WTC11 (cell line): ENCODE results near the gene NUP214. TPM values are rescaled to one million over a fixed set of nuclear protein-coding genes. Genes with fewer than 3 reads are reported as not detected.
"Not testable (repeated sequence)": the region's sequence is repeated elsewhere in the genome, so short reads cannot be mapped to it uniquely, and the experiment has no call there.

Experiments
- ATAC-seq: fragments of 200-7000 bp; cut with Tn5 transposase; 2 replicates; pipeline ENCODE4 v1.10.0; 2021; ENCODE audit warnings: mild to moderate bottlenecking, moderate library complexity
- CTCF ChIA-PET: fragments of 300-600 bp; sonication (Branson Sonifier 250); formaldehyde crosslinking; loops from one replicate; lab custom pipeline; 2021; ENCODE audit warnings: antibody characterized with exemption; lab: Charles Lee
- POLR2A ChIA-PET: fragments of 350-600 bp; sonication (Branson Sonifier 250); formaldehyde crosslinking; loops from one replicate; lab custom pipeline; 2021; ENCODE audit warnings: antibody characterized with exemption; lab: Charles Lee
- DNase-seq: peaks from one replicate; pipeline ENCODE4 v3.0.0; 2021; ENCODE audit warnings: low spot score
- H3K27ac Mint-ChIP-seq: 2 replicates; pipeline ENCODE4 v1.8.0; 2021; ENCODE audit warnings: mixed read lengths
- H3K27me3 Mint-ChIP-seq: 2 replicates; pipeline ENCODE4 v1.8.0; 2021; ENCODE audit warnings: low read depth, mild to moderate bottlenecking, moderate library complexity, mixed read lengths
- H3K36me3 Mint-ChIP-seq: 2 replicates; pipeline ENCODE4 v1.8.0; 2021; ENCODE audit warnings: mixed read lengths
- H3K4me1 Mint-ChIP-seq: 2 replicates; pipeline ENCODE4 v1.8.0; 2022; ENCODE audit warnings: mixed read lengths
- H3K4me3 Mint-ChIP-seq: 2 replicates; pipeline ENCODE4 v1.8.0; 2021; ENCODE audit warnings: mild to moderate bottlenecking, moderate library complexity, mixed read lengths
- H3K9me3 Mint-ChIP-seq: 2 replicates; pipeline ENCODE4 v1.8.0; 2021; ENCODE audit warnings: mixed read lengths
- AFF4 ChIP-seq: sonication (generic); formaldehyde crosslinking; IDR thresholded peaks from 2 replicates; pipeline ENCODE4 v1.8.1; 2023; ENCODE audit warnings: mild to moderate bottlenecking, missing genetic modification reagents, borderline replicate concordance
- ELF4 ChIP-seq: sonication (generic); formaldehyde crosslinking; IDR thresholded peaks from 2 replicates; pipeline ENCODE4 v1.8.1; 2022; ENCODE audit warnings: low read depth, mild to moderate bottlenecking, moderate library complexity, missing genetic modification reagents
- ETV6 ChIP-seq: sonication (generic); formaldehyde crosslinking; IDR thresholded peaks from 2 replicates; pipeline ENCODE4 v1.8.1; 2022; ENCODE audit warnings: mild to moderate bottlenecking, missing genetic modification reagents
- FOXP1 ChIP-seq: sonication (generic); formaldehyde crosslinking; IDR thresholded peaks from 2 replicates; pipeline ENCODE4 v1.8.0; 2022; ENCODE audit warnings: missing genetic modification reagents, mild to moderate bottlenecking, moderate library complexity, borderline replicate concordance
- JUN ChIP-seq: sonication (generic); formaldehyde crosslinking; IDR thresholded peaks from 2 replicates; pipeline ENCODE4 v1.8.0; 2023; ENCODE audit warnings: mild to moderate bottlenecking, missing genetic modification reagents
- MAX ChIP-seq: sonication (generic); formaldehyde crosslinking; IDR thresholded peaks from 2 replicates; pipeline ENCODE4 v1.8.0; 2022; ENCODE audit warnings: mild to moderate bottlenecking, missing genetic modification reagents
- NFYB ChIP-seq: sonication (generic); formaldehyde crosslinking; conservative IDR thresholded peaks from 2 replicates; pipeline ENCODE4 v1.8.0; 2022; ENCODE audit warnings: low read depth, missing genetic modification reagents
- NR1H2 ChIP-seq: sonication (generic); formaldehyde crosslinking; IDR thresholded peaks from 2 replicates; pipeline ENCODE4 v1.9.0; 2021; ENCODE audit warnings: mild to moderate bottlenecking, moderate library complexity, missing genetic modification reagents
- RELA ChIP-seq: sonication (generic); formaldehyde crosslinking; IDR thresholded peaks from 2 replicates; pipeline ENCODE4 v1.8.1; 2022; ENCODE audit warnings: missing genetic modification reagents, mild to moderate bottlenecking, borderline replicate concordance
- RORB ChIP-seq: fragments of 250-450 bp; sonication (Bioruptor Pico); IDR thresholded peaks from 2 replicates; pipeline ENCODE4 v1.9.0; 2021; ENCODE audit warnings: mild to moderate bottlenecking
- ZNF121 ChIP-seq: sonication (generic); formaldehyde crosslinking; IDR thresholded peaks from 2 replicates; pipeline ENCODE4 v1.8.0; 2023; ENCODE audit warnings: missing genetic modification reagents
- ZNF263 ChIP-seq: sonication (generic); formaldehyde crosslinking; IDR thresholded peaks from 2 replicates; pipeline ENCODE4 v1.8.1; 2022; ENCODE audit warnings: low read depth, mild to moderate bottlenecking, moderate library complexity, missing genetic modification reagents
- ZNF671 ChIP-seq: fragments of 250-450 bp; sonication (Bioruptor Pico); IDR thresholded peaks from 2 replicates; pipeline ENCODE4 v1.8.0; 2021; ENCODE audit warnings: mild to moderate bottlenecking
- total RNA-seq: library from RNA; stranded (reverse); gene quantifications from 3 replicates; pipeline ENCODE4 v1.2.3, GENCODE V29; 2021
- TF ChIP-seq, protein P1 (sequence below): sonication (generic); formaldehyde crosslinking; IDR thresholded peaks from 2 replicates; pipeline ENCODE4 v1.8.1; 2023; ENCODE audit warnings: mild to moderate bottlenecking, moderate library complexity, missing genetic modification reagents
- TF ChIP-seq, protein P2 (sequence below): sonication (generic); formaldehyde crosslinking; IDR thresholded peaks from 2 replicates; pipeline ENCODE4 v1.8.1; 2022; ENCODE audit warnings: missing genetic modification reagents, borderline replicate concordance

NUP214 gene
- total RNA-seq, 1 experiment from 2014 or later: 41.8 TPM

DNA sequence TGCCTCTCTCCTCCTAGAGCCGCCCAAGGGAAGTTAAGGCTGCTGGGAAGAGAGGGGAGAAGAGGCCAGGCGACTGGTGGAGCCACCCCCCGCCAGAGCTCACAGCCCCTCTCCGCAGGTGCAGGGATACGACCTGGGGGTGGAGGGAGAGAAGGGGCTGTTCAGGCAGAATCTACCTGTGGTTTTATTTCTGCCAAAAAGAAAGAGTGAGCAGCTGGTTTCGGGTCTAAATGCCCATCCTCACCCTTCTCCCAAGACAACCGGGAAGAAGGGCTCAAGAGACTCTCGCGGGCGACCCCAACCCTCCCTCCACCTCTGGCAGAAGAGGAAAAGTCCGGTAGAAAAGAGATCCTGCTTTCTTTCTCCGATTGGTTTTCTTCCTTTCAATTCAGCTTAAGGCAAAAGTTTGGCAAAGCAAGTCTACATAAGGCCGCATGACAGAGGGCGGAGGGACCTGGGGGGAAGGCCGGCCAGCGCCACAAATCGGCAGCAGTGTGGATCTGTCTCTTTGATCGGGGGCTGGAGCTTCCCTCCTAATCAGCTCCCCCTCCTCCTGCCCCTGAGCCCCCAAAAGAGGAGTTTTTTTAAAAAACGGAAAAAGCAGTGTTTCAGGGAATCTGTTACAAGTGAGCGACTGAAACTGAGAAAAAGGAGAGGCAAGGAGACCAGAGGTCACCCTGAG, 134.7 kb downstream of the NUP214 start (continued):
- TF ChIP-seq RELA (CRISPR knock-in tag): no peak
- no peak for TF ChIP-seq MAX (CRISPR knock-in tag)
- no peak for TF ChIP-seq ELF4 (CRISPR knock-in tag)
- TF ChIP-seq FOXP1: no peak
- TF ChIP-seq RORB: no peak
- no peak for TF ChIP-seq JUN (CRISPR knock-in tag)

DNA sequence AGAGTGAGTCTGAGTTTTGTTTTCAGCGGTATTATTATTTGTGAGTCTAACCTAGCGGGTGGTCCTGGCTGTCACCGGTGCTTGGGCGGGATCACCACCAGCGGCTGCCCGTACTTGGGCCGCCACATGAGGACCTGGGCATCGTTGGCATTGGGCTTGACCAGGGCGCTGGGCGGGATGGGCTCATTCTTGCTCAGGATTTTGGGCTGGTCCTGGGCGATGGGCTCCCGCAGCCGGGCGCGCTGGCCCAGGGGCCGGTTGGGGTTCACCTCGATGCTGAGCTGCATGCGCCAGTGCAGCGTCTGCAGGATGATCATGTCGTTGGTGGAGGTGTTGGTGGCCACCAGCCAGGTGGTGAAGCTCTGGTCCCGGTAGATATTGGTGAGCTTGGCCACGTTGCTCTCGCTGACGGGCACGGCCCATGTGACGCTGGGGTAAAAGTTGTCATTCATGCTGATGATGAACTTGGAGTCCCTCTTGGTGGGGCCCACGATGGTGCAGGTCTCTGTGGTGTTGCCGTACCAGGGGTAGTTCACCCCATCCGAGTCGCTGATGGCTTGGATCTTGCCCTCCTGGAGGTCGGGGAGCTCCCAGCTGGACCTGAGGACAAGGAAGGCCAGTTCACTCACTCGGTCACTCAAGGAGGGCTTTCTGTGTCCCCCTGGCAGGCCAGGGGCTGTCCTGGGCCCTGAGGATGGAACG, 135.5 kb downstream of the NUP214 start:
- no peak for DNase-seq
- Mint-ChIP-seq H3K27ac (no peak overlapping the region), H3K36me3 (no peaks in the 10 kb centered on the region), H3K9me3 (no peaks in the 10 kb centered on the region), H3K4me1 (peaks cover 8% of the 10 kb centered on the region)
- CTCF ChIA-PET: interaction anchor here (2.9 kb wide), 1 partner anchor 76 kb away, joined by 9 read pairs; no protein-coding TSS in a partner anchor
- POLR2A ChIA-PET: interaction anchor here (1.2 kb wide), 1 partner anchor 13 kb away, joined by 3 read pairs; no protein-coding TSS in a partner anchor
- no peak for ATAC-seq
- TF ChIP-seq ZNF671 (CRISPR knock-in tag) (no peak), AFF4 (CRISPR knock-in tag) (no peak), NR1H2 (CRISPR knock-in tag) (no peak), NFYB (CRISPR knock-in tag) (no peak)
- TF ChIP-seq, protein P1, sequence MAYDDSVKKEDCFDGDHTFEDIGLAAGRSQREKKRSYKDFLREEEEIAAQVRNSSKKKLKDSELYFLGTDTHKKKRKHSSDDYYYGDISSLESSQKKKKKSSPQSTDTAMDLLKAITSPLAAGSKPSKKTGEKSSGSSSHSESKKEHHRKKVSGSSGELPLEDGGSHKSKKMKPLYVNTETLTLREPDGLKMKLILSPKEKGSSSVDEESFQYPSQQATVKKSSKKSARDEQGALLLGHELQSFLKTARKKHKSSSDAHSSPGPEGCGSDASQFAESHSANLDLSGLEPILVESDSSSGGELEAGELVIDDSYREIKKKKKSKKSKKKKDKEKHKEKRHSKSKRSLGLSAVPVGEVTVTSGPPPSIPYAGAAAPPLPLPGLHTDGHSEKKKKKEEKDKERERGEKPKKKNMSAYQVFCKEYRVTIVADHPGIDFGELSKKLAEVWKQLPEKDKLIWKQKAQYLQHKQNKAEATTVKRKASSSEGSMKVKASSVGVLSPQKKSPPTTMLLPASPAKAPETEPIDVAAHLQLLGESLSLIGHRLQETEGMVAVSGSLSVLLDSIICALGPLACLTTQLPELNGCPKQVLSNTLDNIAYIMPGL: no peak
- TF ChIP-seq, protein P2, sequence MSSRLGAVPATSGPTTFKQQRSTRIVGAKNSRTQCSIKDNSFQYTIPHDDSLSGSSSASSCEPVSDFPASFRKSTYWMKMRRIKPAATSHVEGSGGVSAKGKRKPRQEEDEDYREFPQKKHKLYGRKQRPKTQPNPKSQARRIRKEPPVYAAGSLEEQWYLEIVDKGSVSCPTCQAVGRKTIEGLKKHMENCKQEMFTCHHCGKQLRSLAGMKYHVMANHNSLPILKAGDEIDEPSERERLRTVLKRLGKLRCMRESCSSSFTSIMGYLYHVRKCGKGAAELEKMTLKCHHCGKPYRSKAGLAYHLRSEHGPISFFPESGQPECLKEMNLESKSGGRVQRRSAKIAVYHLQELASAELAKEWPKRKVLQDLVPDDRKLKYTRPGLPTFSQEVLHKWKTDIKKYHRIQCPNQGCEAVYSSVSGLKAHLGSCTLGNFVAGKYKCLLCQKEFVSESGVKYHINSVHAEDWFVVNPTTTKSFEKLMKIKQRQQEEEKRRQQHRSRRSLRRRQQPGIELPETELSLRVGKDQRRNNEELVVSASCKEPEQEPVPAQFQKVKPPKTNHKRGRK (CRISPR knock-in tag): no peak
- TF ChIP-seq, all 79 proteins: peak for 0
- Mint-ChIP-seq H3K27me3 (no peaks in the 10 kb centered on the region), H3K4me3 (no peak overlapping the region)

GRCh38 chr9:131262327-131263032, 137.1 kb downstream of the NUP214 start:
- no peak overlapping the region for H3K4me3 Mint-ChIP-seq
- H3K27ac Mint-ChIP-seq: peak overlapping the region; percentile 13; the same call in 1 of the 2 replicates
- DNase-seq (no peak), ATAC-seq (no peak)
- ChIA-PET POLR2A (no interaction called here), CTCF (interaction anchor here (0.5 kb wide), 1 partner anchor 79 kb away, joined by 4 read pairs; no protein-coding TSS in a partner anchor)
- TF ChIP-seq ELF4 (CRISPR knock-in tag) (no peak), ETV6 (CRISPR knock-in tag) (no peak), ZNF263 (CRISPR knock-in tag) (no peak), ZNF121 (peak; percentile 47; the same call in 1 of the 2 replicates)
- H3K36me3 Mint-ChIP-seq: no peaks in the 10 kb centered on the region
- H3K27me3 Mint-ChIP-seq: no peaks in the 10 kb centered on the region
- no peaks in the 10 kb centered on the region for H3K9me3 Mint-ChIP-seq
- 0 out of 2 replicates have a peak, but pooled peaks cover 2% of the 10 kb centered on the region for H3K4me1 Mint-ChIP-seq

DNA sequence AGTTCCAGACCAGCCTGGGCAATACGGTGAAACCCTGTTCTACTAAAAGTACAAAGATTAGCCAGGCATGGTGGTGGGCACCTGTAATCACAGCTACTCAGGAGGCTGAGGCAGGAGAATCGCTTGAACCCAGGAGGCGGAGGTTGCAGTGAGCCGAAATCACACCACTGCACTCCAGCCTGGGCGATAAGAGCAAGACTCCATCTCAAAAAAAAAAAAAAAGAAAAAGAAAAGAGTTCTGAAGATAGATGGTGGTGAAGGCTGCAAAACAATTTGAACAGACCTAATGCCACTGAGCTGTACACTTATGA, 137.6 kb downstream of the NUP214 start:
- DNase-seq, H3K4me1 Mint-ChIP-seq, ATAC-seq, H3K27me3 Mint-ChIP-seq, H3K36me3 Mint-ChIP-seq, POLR2A ChIA-PET, H3K4me3 Mint-ChIP-seq, H3K9me3 Mint-ChIP-seq: not testable (repeated sequence)
- CTCF ChIA-PET: interaction anchor here (0.7 kb wide), 1 partner anchor 570 kb away, joined by 4 read pairs; the partner anchor contains the start of gene EXOSC2
- H3K27ac Mint-ChIP-seq: 0 out of 2 replicates have a peak overlapping the region, but pooled peaks have one; percentile 13
